ENCODE results near the gene LPCAT3.
"Not testable (repeated sequence)": the region's sequence is repeated elsewhere in the genome, so short reads cannot be mapped to it uniquely, and the experiment has no call there.

The LPCAT3 gene

GRCh38 chr12:7060353-7060954 lies 42.2 kb upstream of the LPCAT3 start, which contains the start of gene C1S:
C1S (plus strand) TSS chr12:7060718; CDS start chr12:7061913, 1,195 bp downstream.
- no peak within 1 kb of the TSS for H3K27ac ChIP-seq
- TF ChIP-seq ZFX (IDR thresholded peaks at IDR 0.05; ENCODE audit: borderline replicate concordance) = no peak
- TF ChIP-seq, protein P1, sequence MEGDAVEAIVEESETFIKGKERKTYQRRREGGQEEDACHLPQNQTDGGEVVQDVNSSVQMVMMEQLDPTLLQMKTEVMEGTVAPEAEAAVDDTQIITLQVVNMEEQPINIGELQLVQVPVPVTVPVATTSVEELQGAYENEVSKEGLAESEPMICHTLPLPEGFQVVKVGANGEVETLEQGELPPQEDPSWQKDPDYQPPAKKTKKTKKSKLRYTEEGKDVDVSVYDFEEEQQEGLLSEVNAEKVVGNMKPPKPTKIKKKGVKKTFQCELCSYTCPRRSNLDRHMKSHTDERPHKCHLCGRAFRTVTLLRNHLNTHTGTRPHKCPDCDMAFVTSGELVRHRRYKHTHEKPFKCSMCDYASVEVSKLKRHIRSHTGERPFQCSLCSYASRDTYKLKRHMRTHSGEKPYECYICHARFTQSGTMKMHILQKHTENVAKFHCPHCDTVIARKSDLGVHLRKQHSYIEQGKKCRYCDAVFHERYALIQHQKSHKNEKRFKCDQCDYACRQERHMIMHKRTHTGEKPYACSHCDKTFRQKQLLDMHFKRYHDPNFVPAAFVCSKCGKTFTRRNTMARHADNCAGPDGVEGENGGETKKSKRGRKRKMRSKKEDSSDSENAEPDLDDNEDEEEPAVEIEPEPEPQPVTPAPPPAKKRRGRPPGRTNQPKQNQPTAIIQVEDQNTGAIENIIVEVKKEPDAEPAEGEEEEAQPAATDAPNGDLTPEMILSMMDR (IDR thresholded peaks at IDR 0.05) = no peak

DNA sequence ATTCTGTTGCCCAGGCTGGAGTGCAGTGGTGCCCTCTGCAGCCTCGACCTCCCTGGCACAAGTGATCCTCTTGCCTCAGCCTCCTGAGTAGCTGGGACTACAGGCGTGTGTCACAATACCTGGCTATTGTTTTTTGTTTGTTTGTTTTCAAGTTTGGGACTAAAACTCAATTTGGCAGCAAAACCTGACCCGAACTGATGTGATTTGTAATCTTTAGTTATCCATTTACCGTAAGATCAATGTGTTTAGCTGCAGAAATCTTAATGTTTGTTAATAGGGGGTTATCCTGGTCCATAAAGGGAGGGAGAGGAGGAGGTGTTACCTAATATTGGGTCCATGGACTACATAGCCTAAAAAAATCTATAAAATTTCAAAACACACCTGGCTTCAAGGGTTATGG lies 41.5 kb upstream of the LPCAT3 start:
- TF ChIP-seq ZFX (IDR thresholded peaks at IDR 0.05; ENCODE audit: borderline replicate concordance) = no peak
- TF ChIP-seq, protein P1 (IDR thresholded peaks at IDR 0.05) = no peak
- H3K27ac ChIP-seq = no peak overlapping the region

GRCh38 chr12:7058850-7059395 lies 40.6 kb upstream of the LPCAT3 start:
- TF ChIP-seq ZFX (IDR thresholded peaks at IDR 0.05; ENCODE audit: borderline replicate concordance) = no peak
- TF ChIP-seq, protein P1 (IDR thresholded peaks at IDR 0.05) = no peak
- no peak overlapping the region for H3K27ac ChIP-seq

DNA sequence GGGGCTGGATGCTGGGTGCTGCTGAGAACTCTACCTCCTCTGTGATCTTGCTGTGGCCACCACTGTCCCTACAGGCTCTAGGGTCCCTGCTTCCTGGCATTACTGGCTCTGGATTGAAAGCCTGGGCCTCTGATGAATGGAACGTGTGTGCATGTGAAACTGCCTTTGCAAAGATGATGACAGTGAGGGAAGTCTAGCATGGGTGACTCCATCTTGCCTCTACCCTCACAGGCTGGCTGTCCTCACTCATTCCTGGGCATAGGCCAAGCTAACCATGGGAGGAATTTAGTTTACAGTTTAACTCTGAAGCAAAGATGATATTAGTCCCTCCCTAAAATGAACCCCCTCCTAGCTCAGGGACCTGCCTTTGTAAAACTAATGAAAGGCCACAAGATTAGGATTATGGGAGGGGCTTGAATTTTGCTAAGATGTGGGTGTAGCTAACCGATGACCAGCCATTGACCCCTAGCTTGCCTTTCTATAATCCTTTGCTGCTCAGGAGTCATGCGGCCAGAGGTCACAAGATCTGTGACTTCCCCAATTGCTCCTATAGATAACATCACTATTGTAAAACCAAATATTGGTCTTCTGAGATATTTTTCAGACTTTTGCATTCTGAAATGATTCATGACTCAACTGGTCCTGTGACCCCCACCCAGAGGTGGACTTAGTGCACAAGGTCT lies 40.0 kb upstream of the LPCAT3 start:
- no peak overlapping the region for H3K27ac ChIP-seq
- TF ChIP-seq, protein P1 (IDR thresholded peaks at IDR 0.05) = no peak
- no peak for TF ChIP-seq ZFX (IDR thresholded peaks at IDR 0.05; ENCODE audit: borderline replicate concordance)

- H3K27ac ChIP-seq = not testable (repeated sequence)
Observed at GRCh38 chr12:7055736-7056135, 37.5 kb upstream of the LPCAT3 start.

DNA sequence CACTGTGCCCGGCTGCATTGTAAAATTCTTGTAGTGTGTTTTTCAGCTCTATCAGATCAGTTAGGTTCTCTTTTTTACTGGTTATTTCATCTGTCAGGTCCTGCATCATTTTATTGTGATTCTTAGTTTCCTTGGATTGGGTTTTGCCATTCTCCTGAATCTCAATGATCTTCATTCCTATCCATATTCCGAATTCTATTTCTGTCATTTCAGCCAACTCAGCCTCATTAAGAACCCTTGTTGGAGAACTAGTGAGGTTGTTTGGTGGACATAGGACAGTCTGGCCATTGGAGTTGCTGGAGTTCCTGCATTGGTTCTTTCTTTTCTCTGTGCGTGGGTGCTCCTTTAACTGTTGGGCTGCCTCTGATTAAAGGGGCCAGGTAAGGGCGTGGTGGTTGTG lies 36.6 kb upstream of the LPCAT3 start:
- TF ChIP-seq, protein P1 (IDR thresholded peaks at IDR 0.05) = no peak
- no peak for TF ChIP-seq ZFX (IDR thresholded peaks at IDR 0.05; ENCODE audit: borderline replicate concordance)
- H3K27ac ChIP-seq = no peak overlapping the region

- not testable (repeated sequence) for H3K27ac ChIP-seq
Observed at GRCh38 chr12:7049973-7050372, 31.7 kb upstream of the LPCAT3 start.

DNA sequence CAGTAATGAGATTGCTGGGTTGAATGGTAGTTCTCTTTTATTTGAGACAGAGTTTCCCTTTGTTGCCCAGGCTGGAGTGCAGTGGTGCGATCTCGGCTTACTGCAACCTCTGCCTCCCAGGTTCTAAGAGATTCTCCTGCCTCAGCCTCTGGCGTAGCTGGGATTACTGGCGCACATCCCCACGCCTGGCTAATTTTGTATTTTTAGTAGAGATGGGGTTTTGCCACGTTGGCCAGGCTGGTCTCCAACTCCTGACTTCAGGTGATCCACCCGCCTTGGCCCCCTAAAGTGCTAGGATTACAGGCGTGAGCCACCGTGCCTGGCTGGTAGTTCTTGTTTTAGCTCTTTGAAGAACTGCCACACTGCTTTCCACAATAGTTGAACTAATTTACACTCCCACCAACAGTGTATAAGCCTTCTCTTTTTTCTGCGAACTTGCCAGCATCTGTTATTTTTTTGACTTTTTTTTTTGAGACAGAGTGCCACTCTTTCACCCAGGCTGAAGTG lies 31.2 kb upstream of the LPCAT3 start:
- H3K27ac ChIP-seq = not testable (repeated sequence)

GRCh38 chr12:7047306-7047705 lies 29.0 kb upstream of the LPCAT3 start:
- TF ChIP-seq, protein P1 (IDR thresholded peaks at IDR 0.05) = no peak
- no peak for TF ChIP-seq ZFX (IDR thresholded peaks at IDR 0.05; ENCODE audit: borderline replicate concordance)
- H3K27ac ChIP-seq = no peak overlapping the region
